Vagina (tissue), 2 donors: ENCODE measurements around the gene SACM1L. TPM values are rescaled to one million over a fixed set of nuclear protein-coding genes. Genes with fewer than 3 reads are reported as not detected.
A peak's percentile ranks its signal among the peaks of the same experiment; 100 is the strongest.

ENCODE experiments used
- DNase-seq, 2 donors: peaks; one replicate each; pipeline ENCODE4 v3.0.0-alpha.2; 2017; ENCODE audit errors: extremely low spot score in 2 of 2
- H3K27ac ChIP-seq: fragments of 200-600 bp; sonication (generic); one replicate; pipeline ENCODE4 v1.5.1; 2019
- H3K27me3 ChIP-seq: fragments of 200-600 bp; sonication (generic); one replicate; pipeline ENCODE4 v1.5.1; 2019
- H3K36me3 ChIP-seq, 2 donors: fragments of 200-600 bp; sonication (generic); one replicate each; pipeline ENCODE4 v1.5.1; 2017 to 2019
- H3K4me1 ChIP-seq: fragments of 200-600 bp; sonication (generic); one replicate; pipeline ENCODE4 v1.5.1; 2019
- H3K4me3 ChIP-seq, 2 donors: fragments of 200-600 bp; sonication (generic); 1 replicate in 1 of 2; 2 replicates in 1 of 2; pipeline ENCODE4 v1.5.1; 2016 to 2019
- H3K9me3 ChIP-seq: fragments of 200-600 bp; sonication (generic); one replicate; pipeline ENCODE4 v1.5.1; 2019
- POLR2A ChIP-seq, 2 donors: fragments of 450-650 bp; IDR thresholded peaks; one replicate each; pipeline ENCODE4 v1.6.1; 2017; ENCODE audit warnings: antibody characterized with exemption in 2 of 2, mild to moderate bottlenecking in 2 of 2, moderate library complexity in 2 of 2
- POLR2AphosphoS5 ChIP-seq, 2 donors: sonication (generic); formaldehyde crosslinking; IDR thresholded peaks; one replicate each; pipeline ENCODE4 v1.9.0; 2017; ENCODE audit warnings: antibody characterized with exemption in 2 of 2, mild to moderate bottlenecking in 2 of 2, low read depth in 1 of 2; ENCODE audit not compliant: insufficient read depth in 1 of 2
- intact Hi-C: fragments of 100-400 bp; cut with DNase I; formaldehyde crosslinking; loops from one replicate; pipeline ENCODE4 v1.15.1; 2023
- total RNA-seq: library from RNA; depleted of rRNA; stranded (reverse); fragments of >200 nt; gene quantifications from one replicate; pipeline ENCODE4 v1.2.3, GENCODE V29; 2016
- TF ChIP-seq, protein P1 (sequence below), 3 experiments: fragments of 450-650 bp in 2 of 3; fragments of 200-600 bp in 1 of 3; sonication (generic) in 1 of 3; IDR thresholded peaks; one replicate each; pipeline ENCODE4 v1.5.1; 2017 to 2019; ENCODE audit warnings: antibody characterized with exemption in 3 of 3, mild to moderate bottlenecking in 2 of 3, moderate library complexity in 2 of 3

Gene SACM1L
- total RNA-seq, 1 donor from 2014 or later = 32.7 TPM

DNA sequence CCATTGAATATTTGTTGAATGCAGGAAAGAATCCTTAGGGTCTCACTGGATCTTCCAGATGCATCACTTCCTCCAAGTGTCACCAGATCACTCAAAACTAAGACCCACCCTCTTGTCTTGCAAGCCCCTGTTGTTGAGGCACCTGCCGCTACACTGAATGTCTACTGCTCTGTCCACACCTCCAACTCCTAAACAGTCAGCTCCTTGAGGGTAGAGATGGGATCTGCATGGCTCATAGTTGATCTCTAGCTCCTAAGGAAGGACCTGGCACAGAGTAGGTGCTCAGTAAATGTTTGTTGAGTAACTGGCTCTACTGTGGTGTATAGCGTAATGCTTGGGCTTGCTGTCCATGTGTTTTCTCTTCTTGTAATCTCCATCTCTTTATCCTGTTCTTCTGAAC lies 98.4 kb downstream of the SACM1L start:
- H3K27ac ChIP-seq = no peak overlapping the region
- intact Hi-C loops = no loop called here

DNA sequence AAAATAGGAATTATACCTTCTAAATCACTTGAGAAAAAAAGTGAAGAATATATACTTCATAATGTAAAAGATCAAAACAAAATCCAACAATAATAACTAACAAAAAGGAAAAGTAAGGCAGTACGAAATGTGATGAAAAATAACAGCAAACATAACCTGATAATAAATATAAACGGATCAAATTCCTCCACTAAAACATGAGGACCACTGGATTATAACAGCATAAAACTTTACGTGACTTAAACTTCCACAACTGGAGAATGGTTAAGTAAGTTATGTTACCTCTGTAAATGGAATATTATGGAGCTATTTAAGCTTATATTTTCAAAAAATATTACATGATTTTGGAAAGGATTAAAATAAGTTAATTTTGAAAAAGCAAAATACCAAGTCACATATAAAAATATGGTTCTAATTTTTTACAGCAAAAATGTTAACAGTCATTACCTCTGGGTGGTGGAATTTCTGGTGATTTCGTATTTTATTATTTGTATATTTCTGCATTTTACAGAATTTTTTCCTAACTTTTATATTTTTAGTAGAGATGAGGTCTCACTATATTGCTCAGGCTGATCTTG lies 100.1 kb downstream of the SACM1L start:
- Histone ChIP-seq H3K4me1 (no peaks in the 10 kb centered on the region), H3K27ac (no peak overlapping the region), H3K36me3 (no peaks in the 10 kb centered on the region), H3K4me3 (no peak overlapping the region), H3K27me3 (no peaks in the 10 kb centered on the region), H3K9me3 (no peaks in the 10 kb centered on the region)
- intact Hi-C loops = no loop called here
- TF ChIP-seq POLR2A (IDR thresholded peaks at IDR 0.05) (no peak), POLR2AphosphoS5 (IDR thresholded peaks at IDR 0.05; ENCODE audit: insufficient read depth in 1 of 2, low read depth in 1 of 2) (no peak)
- TF ChIP-seq, protein P1, sequence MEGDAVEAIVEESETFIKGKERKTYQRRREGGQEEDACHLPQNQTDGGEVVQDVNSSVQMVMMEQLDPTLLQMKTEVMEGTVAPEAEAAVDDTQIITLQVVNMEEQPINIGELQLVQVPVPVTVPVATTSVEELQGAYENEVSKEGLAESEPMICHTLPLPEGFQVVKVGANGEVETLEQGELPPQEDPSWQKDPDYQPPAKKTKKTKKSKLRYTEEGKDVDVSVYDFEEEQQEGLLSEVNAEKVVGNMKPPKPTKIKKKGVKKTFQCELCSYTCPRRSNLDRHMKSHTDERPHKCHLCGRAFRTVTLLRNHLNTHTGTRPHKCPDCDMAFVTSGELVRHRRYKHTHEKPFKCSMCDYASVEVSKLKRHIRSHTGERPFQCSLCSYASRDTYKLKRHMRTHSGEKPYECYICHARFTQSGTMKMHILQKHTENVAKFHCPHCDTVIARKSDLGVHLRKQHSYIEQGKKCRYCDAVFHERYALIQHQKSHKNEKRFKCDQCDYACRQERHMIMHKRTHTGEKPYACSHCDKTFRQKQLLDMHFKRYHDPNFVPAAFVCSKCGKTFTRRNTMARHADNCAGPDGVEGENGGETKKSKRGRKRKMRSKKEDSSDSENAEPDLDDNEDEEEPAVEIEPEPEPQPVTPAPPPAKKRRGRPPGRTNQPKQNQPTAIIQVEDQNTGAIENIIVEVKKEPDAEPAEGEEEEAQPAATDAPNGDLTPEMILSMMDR (IDR thresholded peaks at IDR 0.05) = no peak
- DNase-seq = no peak

More for the DNA sequence above, 98.4 kb downstream of the SACM1L start:
- H3K36me3 ChIP-seq = no peaks in the 10 kb centered on the region
- no peaks in the 10 kb centered on the region for H3K9me3 ChIP-seq
- DNase-seq = peak; percentile 46 to 58
- H3K4me3 ChIP-seq = no peak overlapping the region
- no peaks in the 10 kb centered on the region for H3K27me3 ChIP-seq
- H3K4me1 ChIP-seq = no peaks in the 10 kb centered on the region
- TF ChIP-seq POLR2AphosphoS5 (IDR thresholded peaks at IDR 0.05; ENCODE audit: insufficient read depth in 1 of 2, low read depth in 1 of 2) = no peak
- no peak for TF ChIP-seq POLR2A (IDR thresholded peaks at IDR 0.05)
- TF ChIP-seq, protein P1 (IDR thresholded peaks at IDR 0.05) = no peak

DNA sequence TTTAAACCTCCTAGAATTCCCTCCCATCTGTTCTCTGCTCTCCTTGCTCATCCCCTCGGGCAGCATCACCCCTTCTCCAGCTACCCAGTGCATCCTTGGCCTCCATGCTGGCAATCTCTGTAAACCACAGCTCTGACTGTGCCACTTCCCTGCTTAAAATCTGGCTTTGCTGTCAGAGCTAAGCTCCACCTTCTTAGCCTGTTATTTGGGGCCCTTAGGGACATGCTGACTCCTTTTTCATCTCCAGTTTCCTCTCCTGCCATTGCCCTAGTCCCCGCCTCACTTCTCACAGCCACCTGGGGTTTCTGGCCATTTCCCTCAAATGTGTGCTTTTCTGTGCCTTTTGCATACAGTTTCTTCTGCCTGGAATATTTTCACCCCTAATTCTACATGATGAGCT lies 101.4 kb downstream of the SACM1L start:
- Histone ChIP-seq H3K27ac (no peak overlapping the region), H3K27me3 (no peaks in the 10 kb centered on the region), H3K4me1 (peaks cover 2% of the 10 kb centered on the region), H3K36me3 (no peaks in the 10 kb centered on the region), H3K4me3 (no peak overlapping the region), H3K9me3 (no peaks in the 10 kb centered on the region)
- intact Hi-C loops = no loop called here
- DNase-seq = peak in 1 of 2 donors; percentile 58
- TF ChIP-seq, protein P1 (IDR thresholded peaks at IDR 0.05) = no peak
- TF ChIP-seq POLR2AphosphoS5 (IDR thresholded peaks at IDR 0.05; ENCODE audit: insufficient read depth in 1 of 2, low read depth in 1 of 2) (no peak), POLR2A (IDR thresholded peaks at IDR 0.05) (no peak)

- Histone ChIP-seq H3K9me3 (no peaks in the 10 kb centered on the region), H3K4me1 (peaks cover 13% of the 10 kb centered on the region), H3K27me3 (no peaks in the 10 kb centered on the region), H3K27ac (no peak overlapping the region), H3K36me3 (no peaks in the 10 kb centered on the region), H3K4me3 (no peak overlapping the region)
- DNase-seq = peak; percentile 58 to 69
- no peak for TF ChIP-seq POLR2A (IDR thresholded peaks at IDR 0.05)
- intact Hi-C loops = no loop called here
Measured at GRCh38 chr3:45792036-45792435, 102.8 kb downstream of the SACM1L start.

- peak; percentile 70 to 77 for DNase-seq
- TF ChIP-seq, protein P1 (IDR thresholded peaks at IDR 0.05) = no peak
- no peak for TF ChIP-seq POLR2A (IDR thresholded peaks at IDR 0.05)
- TF ChIP-seq POLR2AphosphoS5 (IDR thresholded peaks at IDR 0.05; ENCODE audit: insufficient read depth in 1 of 2, low read depth in 1 of 2) = no peak
- no peaks in the 10 kb centered on the region for H3K27me3 ChIP-seq
- peaks cover 13% of the 10 kb centered on the region for H3K4me1 ChIP-seq
- intact Hi-C loops = no loop called here
- no peaks in the 10 kb centered on the region for H3K9me3 ChIP-seq
- no peak overlapping the region for H3K4me3 ChIP-seq
- no peak overlapping the region for H3K27ac ChIP-seq
- H3K36me3 ChIP-seq = no peaks in the 10 kb centered on the region
Measured at GRCh38 chr3:45792516-45793172, 103.4 kb downstream of the SACM1L start.
